Progenitor cell of endocrine pancreas (in vitro differentiated cells): ENCODE measurements around the gene LIX1. TPM values are rescaled to one million over a fixed set of nuclear protein-coding genes. Genes with fewer than 3 reads are reported as not detected.
"Not testable (repeated sequence)": the region's sequence is repeated elsewhere in the genome, so short reads cannot be mapped to it uniquely, and the experiment has no call there.

Source experiments
- DNase-seq: peaks from one replicate; pipeline ENCODE4 v3.0.0; 2021; ENCODE audit warnings: low spot score; ENCODE audit not compliant: unreplicated experiment
- H3K27ac Mint-ChIP-seq: 2 replicates; pipeline ENCODE4 v1.8.0; 2021; ENCODE audit warnings: mild to moderate bottlenecking, moderate library complexity, mixed read lengths
- H3K27me3 Mint-ChIP-seq: 2 replicates; pipeline ENCODE4 v1.8.0; 2021; ENCODE audit warnings: mixed read lengths
- H3K36me3 Mint-ChIP-seq: 2 replicates; pipeline ENCODE4 v1.8.0; 2022; ENCODE audit warnings: mixed read lengths; ENCODE audit not compliant: insufficient read depth
- H3K4me1 Mint-ChIP-seq: 2 replicates; pipeline ENCODE4 v1.8.0; 2021; ENCODE audit warnings: low read depth, mixed read lengths
- H3K4me3 Mint-ChIP-seq: 2 replicates; pipeline ENCODE4 v1.8.0; 2021; ENCODE audit warnings: low read depth, mild to moderate bottlenecking, moderate library complexity, mixed read lengths
- H3K9me3 Mint-ChIP-seq: 2 replicates; pipeline ENCODE4 v1.8.0; 2021; ENCODE audit warnings: low read depth, mixed read lengths
- total RNA-seq: library from RNA; stranded (reverse); gene quantifications from 2 replicates; pipeline ENCODE4 v1.2.1, GENCODE V29; 2021
- TF ChIP-seq, protein P1 (sequence below): fragments of 200-600 bp; sonication (generic); IDR thresholded peaks from one replicate; pipeline ENCODE4 v1.5.0; 2021; ENCODE audit warnings: antibody characterized with exemption, mild to moderate bottlenecking; ENCODE audit not compliant: unreplicated experiment

The LIX1 gene
- total RNA-seq, 1 donor from 2014 or later, result 0.31 TPM

- Mint-ChIP-seq H3K27me3 (no peaks in the 10 kb centered on the region), H3K4me3 (peak overlapping the region; percentile 96), H3K27ac (peak overlapping the region; percentile 100), H3K4me1 (peaks cover 16% of the 10 kb centered on the region), H3K9me3 (peaks cover 3% of the 10 kb centered on the region), H3K36me3 (peaks cover 13% of the 10 kb centered on the region)
- no peak for DNase-seq
- TF ChIP-seq, protein P1, sequence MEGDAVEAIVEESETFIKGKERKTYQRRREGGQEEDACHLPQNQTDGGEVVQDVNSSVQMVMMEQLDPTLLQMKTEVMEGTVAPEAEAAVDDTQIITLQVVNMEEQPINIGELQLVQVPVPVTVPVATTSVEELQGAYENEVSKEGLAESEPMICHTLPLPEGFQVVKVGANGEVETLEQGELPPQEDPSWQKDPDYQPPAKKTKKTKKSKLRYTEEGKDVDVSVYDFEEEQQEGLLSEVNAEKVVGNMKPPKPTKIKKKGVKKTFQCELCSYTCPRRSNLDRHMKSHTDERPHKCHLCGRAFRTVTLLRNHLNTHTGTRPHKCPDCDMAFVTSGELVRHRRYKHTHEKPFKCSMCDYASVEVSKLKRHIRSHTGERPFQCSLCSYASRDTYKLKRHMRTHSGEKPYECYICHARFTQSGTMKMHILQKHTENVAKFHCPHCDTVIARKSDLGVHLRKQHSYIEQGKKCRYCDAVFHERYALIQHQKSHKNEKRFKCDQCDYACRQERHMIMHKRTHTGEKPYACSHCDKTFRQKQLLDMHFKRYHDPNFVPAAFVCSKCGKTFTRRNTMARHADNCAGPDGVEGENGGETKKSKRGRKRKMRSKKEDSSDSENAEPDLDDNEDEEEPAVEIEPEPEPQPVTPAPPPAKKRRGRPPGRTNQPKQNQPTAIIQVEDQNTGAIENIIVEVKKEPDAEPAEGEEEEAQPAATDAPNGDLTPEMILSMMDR, result no peak
Measured at GRCh38 chr5:97182571-97183099, 40.2 kb upstream of the LIX1 start.

- Mint-ChIP-seq H3K36me3 (peaks cover 13% of the 10 kb centered on the region), H3K4me1 (peaks cover 16% of the 10 kb centered on the region), H3K27me3 (no peaks in the 10 kb centered on the region), H3K27ac (peak overlapping the region; percentile 100), H3K4me3 (peak overlapping the region; percentile 96), H3K9me3 (peaks cover 3% of the 10 kb centered on the region)
- TF ChIP-seq, protein P1, result no peak
- DNase-seq, result no peak
Measured at GRCh38 chr5:97181856-97182545, 39.6 kb upstream of the LIX1 start.

GRCh38 chr5:97179457-97179856, 37.0 kb upstream of the LIX1 start:
- Mint-ChIP-seq H3K36me3 (peaks cover 18% of the 10 kb centered on the region), H3K4me1 (peaks cover 19% of the 10 kb centered on the region)
- H3K27ac Mint-ChIP-seq, DNase-seq, H3K9me3 Mint-ChIP-seq, H3K4me3 Mint-ChIP-seq, H3K27me3 Mint-ChIP-seq: not testable (repeated sequence)

- H3K9me3 Mint-ChIP-seq, result no peaks in the 10 kb centered on the region
- TF ChIP-seq, protein P1, result no peak
- H3K27ac Mint-ChIP-seq, result no peak overlapping the region
- DNase-seq, result no peak
- peaks cover 25% of the 10 kb centered on the region for H3K36me3 Mint-ChIP-seq
- H3K4me1 Mint-ChIP-seq, result peaks cover 4% of the 10 kb centered on the region
- H3K4me3 Mint-ChIP-seq, result no peak overlapping the region
- H3K27me3 Mint-ChIP-seq, result no peaks in the 10 kb centered on the region
Measured at GRCh38 chr5:97172227-97172626, 29.8 kb upstream of the LIX1 start.

- no peak for DNase-seq
- Mint-ChIP-seq H3K27ac (no peak overlapping the region), H3K27me3 (no peaks in the 10 kb centered on the region), H3K4me1 (peaks cover 4% of the 10 kb centered on the region), H3K4me3 (no peak overlapping the region), H3K9me3 (no peaks in the 10 kb centered on the region), H3K36me3 (peaks cover 23% of the 10 kb centered on the region)
- TF ChIP-seq, protein P1, result no peak
Measured at GRCh38 chr5:97171703-97172102, 29.3 kb upstream of the LIX1 start.

GRCh38 chr5:97167435-97167834, 25.0 kb upstream of the LIX1 start:
- no peak for DNase-seq
- peaks cover 30% of the 10 kb centered on the region for H3K36me3 Mint-ChIP-seq
- no peaks in the 10 kb centered on the region for H3K9me3 Mint-ChIP-seq
- H3K4me3 Mint-ChIP-seq, result no peak overlapping the region
- H3K4me1 Mint-ChIP-seq, result peaks cover 9% of the 10 kb centered on the region
- TF ChIP-seq, protein P1, result no peak
- H3K27me3 Mint-ChIP-seq, result no peaks in the 10 kb centered on the region
- no peak overlapping the region for H3K27ac Mint-ChIP-seq
